Adrenal gland (tissue), 12 donors: Measurements from ENCODE around the gene IMPA2. TPM values are rescaled to one million over a fixed set of nuclear protein-coding genes. Genes with fewer than 3 reads are reported as not detected.
A peak's percentile ranks its signal among the peaks of the same experiment; 100 is the strongest.

Source experiments
- DNase-seq, 7 donors: peaks; one replicate each; pipeline ENCODE4 v3.0.0-alpha.2; 2019 to 2020
- H3K27ac ChIP-seq, 5 donors: fragments of 200-600 bp; sonication (generic) in 4 of 5; 1 replicate in 3 of 5; 2 replicates in 2 of 5; pipeline versions ENCODE4 v1.5.1 to v1.8.0; 2016 to 2020; ENCODE audit warnings: mild to moderate bottlenecking in 1 of 5
- H3K27me3 ChIP-seq: fragments of 200-600 bp; 2 replicates; pipeline ENCODE4 v1.8.0; 2021
- H3K36me3 ChIP-seq, 2 donors: fragments of 200-600 bp; replicated peaks in 1 of 2; 1 replicate in 1 of 2; 2 replicates in 1 of 2; pipeline versions ENCODE4 v1.5.1 to v1.8.0; 2018 to 2022
- H3K4me1 ChIP-seq, 2 donors: fragments of 200-600 bp; replicated peaks in 1 of 2; 1 replicate in 1 of 2; 2 replicates in 1 of 2; pipeline versions ENCODE4 v1.5.1 to v1.8.0; 2018 to 2021
- H3K4me3 ChIP-seq, 4 donors: fragments of 200-600 bp; sonication (generic) in 3 of 4; one replicate each; pipeline ENCODE4 v1.5.1; 2016 to 2018
- H3K9me3 ChIP-seq, 3 donors: fragments of 200-600 bp; sonication (generic) in 1 of 3; replicated peaks in 1 of 3; 1 replicate in 2 of 3; 2 replicates in 1 of 3; pipeline versions ENCODE4 v1.5.1 to v1.8.0; 2016 to 2021
- POLR2A ChIP-seq, 2 donors: fragments of 450-650 bp; IDR thresholded peaks; one replicate each; pipeline ENCODE4 v1.6.1; 2017; ENCODE audit warnings: antibody characterized with exemption in 2 of 2, mild to moderate bottlenecking in 2 of 2, moderate library complexity in 1 of 2
- WGBS, 4 donors: extraction: QIAGEN DNeasy Blood & Tissue Kit in 2 of 4; methylation state at CpG; one replicate each; pipeline versions ENCODE4 v1.1.5 to v1.1.7; 2013 to 2017; 5-methylcytosine and 5-hydroxymethylcytosine counted together
- intact Hi-C, 2 donors: fragments of 100-400 bp; cut with DNase I; formaldehyde crosslinking; loops; one replicate each; pipeline versions ENCODE4 v1.14.1 to v1.15.0; 2022 to 2023
- polyA plus RNA-seq, 3 donors: library from polyadenylated mRNA; stranded (reverse); fragments of 200-250 nt in 2 of 3; fragments of 350-450 nt in 1 of 3; fragmentation: Illumina TruSeq in 1 of 3; extraction: RNeasy Lipid Tissue Mini Kit (QIAGEN cat#74804) in 1 of 3; gene quantifications; one replicate each; pipeline ENCODE4 v1.2.3, GENCODE V29; 2013 to 2014
- total RNA-seq, 9 donors: library from RNA; depleted of rRNA in 4 of 9; stranded (reverse); fragments of >200 nt in 4 of 9; fragments of 120-200 nt in 1 of 9; fragmentation: NEBNext Ultra II Directional in 1 of 9; extraction: Animal tissue kit (Norgen Biotek cat#: 25700) in 1 of 9; gene quantifications; one replicate each; pipeline versions ENCODE4 v1.1.0 to v1.2.4, GENCODE V29; 2013 to 2023
- TF ChIP-seq, protein P1 (sequence below), 6 experiments: fragments of 450-650 bp in 4 of 6; fragments of 200-600 bp in 2 of 6; sonication (generic) in 1 of 6; IDR thresholded peaks; 1 replicate in 5 of 6; 2 replicates in 1 of 6; pipeline versions ENCODE4 v1.5.1 to v1.8.0; 2016 to 2021; ENCODE audit warnings: antibody characterized with exemption in 6 of 6, mild to moderate bottlenecking in 2 of 6, moderate library complexity in 1 of 6
- donor health status: healthy with polysubstance abuse.
- donor health status: Bipolar disorder and iron deficiency.
- donor health status: DM: yes; HTN: yes; CAD: no.
- donor health status: DM: no; HTN: no; CAD: no.
- donor health status: DM: no; HTN: no; CAD: no.
- donor health status: DM: yes; HTN: yes; CAD: no.

Gene IMPA2
- total and polyA plus RNA-seq, 12 donors = 7.9 to 41.3 (median 20.4) TPM

DNA sequence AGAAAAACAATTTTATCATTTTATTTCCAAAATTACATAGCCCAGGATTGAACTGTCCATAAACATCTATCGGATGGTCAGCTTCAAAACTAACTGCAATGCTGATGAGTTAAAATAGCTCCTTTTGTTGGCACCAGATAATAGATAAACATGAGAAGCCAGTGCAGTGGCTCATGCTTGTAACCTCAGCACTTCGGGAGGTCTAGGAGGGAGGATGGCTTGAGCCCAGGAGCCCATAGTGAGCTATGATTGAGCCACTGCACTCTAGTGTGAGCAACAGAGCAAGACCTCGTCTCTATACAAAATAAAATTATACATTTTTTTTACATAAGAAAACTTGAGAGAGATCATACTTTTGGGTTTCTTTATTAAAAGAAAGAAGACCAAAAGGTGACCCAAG lies 34.6 kb upstream of the IMPA2 start:
- TF ChIP-seq, protein P1, sequence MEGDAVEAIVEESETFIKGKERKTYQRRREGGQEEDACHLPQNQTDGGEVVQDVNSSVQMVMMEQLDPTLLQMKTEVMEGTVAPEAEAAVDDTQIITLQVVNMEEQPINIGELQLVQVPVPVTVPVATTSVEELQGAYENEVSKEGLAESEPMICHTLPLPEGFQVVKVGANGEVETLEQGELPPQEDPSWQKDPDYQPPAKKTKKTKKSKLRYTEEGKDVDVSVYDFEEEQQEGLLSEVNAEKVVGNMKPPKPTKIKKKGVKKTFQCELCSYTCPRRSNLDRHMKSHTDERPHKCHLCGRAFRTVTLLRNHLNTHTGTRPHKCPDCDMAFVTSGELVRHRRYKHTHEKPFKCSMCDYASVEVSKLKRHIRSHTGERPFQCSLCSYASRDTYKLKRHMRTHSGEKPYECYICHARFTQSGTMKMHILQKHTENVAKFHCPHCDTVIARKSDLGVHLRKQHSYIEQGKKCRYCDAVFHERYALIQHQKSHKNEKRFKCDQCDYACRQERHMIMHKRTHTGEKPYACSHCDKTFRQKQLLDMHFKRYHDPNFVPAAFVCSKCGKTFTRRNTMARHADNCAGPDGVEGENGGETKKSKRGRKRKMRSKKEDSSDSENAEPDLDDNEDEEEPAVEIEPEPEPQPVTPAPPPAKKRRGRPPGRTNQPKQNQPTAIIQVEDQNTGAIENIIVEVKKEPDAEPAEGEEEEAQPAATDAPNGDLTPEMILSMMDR (IDR thresholded peaks at IDR 0.05) = no peak
- no peak for TF ChIP-seq POLR2A (IDR thresholded peaks at IDR 0.05)
- Histone ChIP-seq H3K36me3 (no peaks in the 10 kb centered on the region), H3K27me3 (no peaks in the 10 kb centered on the region), H3K9me3 (no peaks in the 10 kb centered on the region), H3K27ac (peak overlapping the region; percentile 79 to 93 (median 90)), H3K4me3 (peak overlapping the region in 1 of 4 donors; percentile 31), H3K4me1 (peaks cover 11% of the 10 kb centered on the region in 2 donors)
- 4 to 15% (median 12%) methylated on average over 3 of the region's 3 CpGs for WGBS, 4 donors
- DNase-seq = peak in 4 of 7 donors; percentile 30 to 43 (median 37)
- intact Hi-C loops = no loop called here

GRCh38 chr18:11947214-11948191 lies 33.8 kb upstream of the IMPA2 start:
- no peaks in the 10 kb centered on the region for H3K27me3 ChIP-seq
- TF ChIP-seq POLR2A (IDR thresholded peaks at IDR 0.05) = peak; percentile 47 to 51
- TF ChIP-seq, protein P1 (IDR thresholded peaks at IDR 0.05) = no peak
- DNase-seq = peak; percentile 87 to 97 (median 94)
- H3K36me3 ChIP-seq = no peaks in the 10 kb centered on the region
- H3K4me1 ChIP-seq = peaks cover 11% of the 10 kb centered on the region in 2 donors
- intact Hi-C loops = no loop called here
- peak overlapping the region; percentile 79 to 93 (median 90) for H3K27ac ChIP-seq
- peak overlapping the region in 2 of 4 donors; percentile 26 to 31 for H3K4me3 ChIP-seq
- WGBS, 4 donors = 21 to 36% (median 26%) methylated on average over 28 to 55 of the region's 55 CpGs
- no peaks in the 10 kb centered on the region for H3K9me3 ChIP-seq

- no peaks in the 10 kb centered on the region for H3K27me3 ChIP-seq
- peaks cover 11% of the 10 kb centered on the region in 2 donors for H3K4me1 ChIP-seq
- WGBS, 4 donors = 61 to 75% (median 71%) methylated on average over 6 of the region's 6 CpGs
- intact Hi-C loops = no loop called here
- H3K9me3 ChIP-seq = no peaks in the 10 kb centered on the region
- DNase-seq = no peak
- no peak for TF ChIP-seq POLR2A (IDR thresholded peaks at IDR 0.05)
- TF ChIP-seq, protein P1 (IDR thresholded peaks at IDR 0.05) = no peak
- H3K27ac ChIP-seq = peak overlapping the region in 1 of 5 donors; percentile 32
- no peak overlapping the region for H3K4me3 ChIP-seq
- no peaks in the 10 kb centered on the region for H3K36me3 ChIP-seq
Measured at GRCh38 chr18:11948852-11949523, 32.3 kb upstream of the IMPA2 start.

GRCh38 chr18:11950824-11951223 lies 30.5 kb upstream of the IMPA2 start:
- H3K27ac ChIP-seq = no peak overlapping the region
- 78 to 89% (median 82%) methylated on average over 5 of the region's 5 CpGs for WGBS, 4 donors

More at GRCh38 chr18:11950824-11951223, 30.5 kb upstream of the IMPA2 start:
- no peak for TF ChIP-seq POLR2A (IDR thresholded peaks at IDR 0.05)
- TF ChIP-seq, protein P1 (IDR thresholded peaks at IDR 0.05) = no peak
- Histone ChIP-seq H3K27me3 (no peaks in the 10 kb centered on the region), H3K9me3 (no peaks in the 10 kb centered on the region), H3K4me1 (peaks cover 11% of the 10 kb centered on the region in 2 donors), H3K4me3 (no peak overlapping the region), H3K36me3 (no peaks in the 10 kb centered on the region)
- intact Hi-C loops = no loop called here
- DNase-seq = no peak
